ENCODE results near the gene SYCP3.

- TF ChIP-seq, protein P1, sequence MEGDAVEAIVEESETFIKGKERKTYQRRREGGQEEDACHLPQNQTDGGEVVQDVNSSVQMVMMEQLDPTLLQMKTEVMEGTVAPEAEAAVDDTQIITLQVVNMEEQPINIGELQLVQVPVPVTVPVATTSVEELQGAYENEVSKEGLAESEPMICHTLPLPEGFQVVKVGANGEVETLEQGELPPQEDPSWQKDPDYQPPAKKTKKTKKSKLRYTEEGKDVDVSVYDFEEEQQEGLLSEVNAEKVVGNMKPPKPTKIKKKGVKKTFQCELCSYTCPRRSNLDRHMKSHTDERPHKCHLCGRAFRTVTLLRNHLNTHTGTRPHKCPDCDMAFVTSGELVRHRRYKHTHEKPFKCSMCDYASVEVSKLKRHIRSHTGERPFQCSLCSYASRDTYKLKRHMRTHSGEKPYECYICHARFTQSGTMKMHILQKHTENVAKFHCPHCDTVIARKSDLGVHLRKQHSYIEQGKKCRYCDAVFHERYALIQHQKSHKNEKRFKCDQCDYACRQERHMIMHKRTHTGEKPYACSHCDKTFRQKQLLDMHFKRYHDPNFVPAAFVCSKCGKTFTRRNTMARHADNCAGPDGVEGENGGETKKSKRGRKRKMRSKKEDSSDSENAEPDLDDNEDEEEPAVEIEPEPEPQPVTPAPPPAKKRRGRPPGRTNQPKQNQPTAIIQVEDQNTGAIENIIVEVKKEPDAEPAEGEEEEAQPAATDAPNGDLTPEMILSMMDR (IDR thresholded peaks at IDR 0.05), result no peak
- TF ChIP-seq POLR2A (IDR thresholded peaks at IDR 0.05), result peak in 1 of 2 donors; percentile 51
These were observed 42.7 kb downstream of the SYCP3 start for GRCh38 chr12:101696251-101697196.
